NCI-H524 treated with DMSO at 0.1 percent for 48 hours (cell line): ENCODE measurements around the gene PON3.

Experiments used
- DNase-seq: peaks from one replicate; lab custom pipeline; 2025; lab: John Stamatoyannopoulos, UW

Gene PON3

GRCh38 chr7:95396136-95397032, at the start of gene PON3:
TSS of gene PON3 (minus strand) at chr7:95396375. CDS start at chr7:95396350, 25 bp downstream.
- DNase-seq: no peak

DNA sequence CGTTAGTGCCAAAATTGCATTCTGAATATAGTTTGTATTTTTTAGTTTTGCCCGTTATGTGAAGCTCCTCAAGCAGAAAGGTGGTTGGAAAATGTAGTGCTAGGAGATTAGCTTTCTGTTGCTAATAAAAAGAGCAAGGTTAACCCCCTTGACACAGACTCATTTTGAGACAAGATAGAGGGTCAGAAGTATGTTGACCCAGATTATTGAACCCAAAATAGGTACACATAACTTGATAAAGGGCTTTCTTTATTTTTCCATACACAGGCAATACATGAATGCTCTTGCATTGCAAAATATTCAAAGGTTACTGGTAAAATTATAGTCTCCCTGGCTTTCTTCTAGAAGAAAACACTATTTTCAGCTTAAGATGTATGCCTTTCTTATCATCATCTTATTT, 48.6 kb upstream of the PON3 start:
- no peak for DNase-seq

- DNase-seq: no peak
Measured at GRCh38 chr7:95441042-95441823, 45.1 kb upstream of the PON3 start.

DNA sequence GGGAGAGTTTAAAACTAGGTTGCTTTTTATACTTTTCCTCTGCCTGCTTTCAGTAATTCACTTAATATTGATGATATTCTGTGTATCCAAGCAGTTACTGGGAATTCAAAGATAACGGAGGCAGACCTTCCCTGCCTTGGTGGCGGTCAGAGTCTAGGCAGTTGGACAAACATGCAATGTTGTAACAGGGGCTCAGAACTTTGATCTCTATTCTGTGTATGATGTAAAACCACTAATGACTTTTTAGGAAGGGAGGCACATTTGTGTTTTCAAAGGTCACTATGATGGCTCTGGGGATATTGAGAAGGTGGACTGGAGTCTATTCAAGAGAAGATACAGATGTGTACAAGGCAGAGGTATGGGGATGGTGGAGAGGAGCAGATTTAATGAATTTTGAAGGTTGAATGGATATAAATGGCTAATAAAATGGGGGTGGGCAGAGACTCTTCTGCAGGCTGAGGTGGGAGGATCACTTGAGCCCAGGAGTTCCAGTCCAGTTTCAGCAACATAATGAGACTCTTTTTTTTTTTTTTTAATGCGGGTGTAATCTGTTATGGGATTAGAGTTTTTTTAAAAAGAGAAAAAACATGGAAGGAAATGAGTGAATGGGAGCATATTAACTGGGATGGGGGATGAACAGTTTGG, 44.3 kb upstream of the PON3 start:
- DNase-seq: no peak

GRCh38 chr7:95436407-95436806, 40.2 kb upstream of the PON3 start:
- DNase-seq: no peak

GRCh38 chr7:95435422-95435780, 39.2 kb upstream of the PON3 start:
- no peak for DNase-seq

DNA sequence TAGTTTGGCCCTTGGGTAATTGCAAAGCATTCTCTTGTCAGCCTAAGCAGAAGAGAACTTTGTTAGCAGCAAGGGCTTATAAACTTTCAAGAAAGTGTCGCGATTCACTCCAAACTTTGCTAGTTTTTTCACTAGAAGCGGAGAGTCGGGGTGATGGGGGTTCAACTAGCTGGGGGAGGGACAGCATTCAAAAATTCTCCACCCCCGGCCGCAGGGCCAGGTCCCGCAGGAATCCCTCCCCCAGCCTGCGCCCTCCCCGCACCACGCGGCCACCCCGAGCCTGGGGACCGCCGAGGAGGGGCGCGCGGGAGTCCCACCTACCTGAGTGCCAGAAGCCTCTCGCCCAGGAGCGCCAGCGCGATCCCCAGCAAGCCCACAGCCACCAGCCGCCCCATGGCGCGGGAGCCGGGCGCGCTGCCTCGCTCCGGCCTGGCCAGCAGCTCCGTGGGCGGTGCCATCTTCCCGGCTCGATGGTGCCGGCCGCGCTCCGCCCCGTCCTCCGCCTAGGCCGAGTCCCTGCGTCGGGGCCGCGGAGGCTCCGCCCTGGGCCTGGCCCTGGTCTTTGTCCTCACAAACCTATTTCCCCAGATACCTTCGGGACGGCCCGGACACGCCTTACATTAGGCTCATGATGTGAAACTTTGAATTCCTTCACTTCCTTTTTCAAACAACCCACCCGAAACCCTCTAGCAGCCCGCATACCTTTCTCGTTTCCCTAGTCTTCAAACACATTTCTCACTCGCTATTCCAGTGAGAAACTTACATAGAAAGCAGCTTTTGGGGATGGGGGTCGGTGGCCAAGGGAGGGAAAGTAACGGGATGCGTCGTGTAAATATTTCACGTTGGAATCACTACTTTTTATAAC, 38.6 kb upstream of the PON3 start, which contains the start of gene PON2:
Gene PON2, minus strand, starts transcription at position 472 of the 865 bp plus-strand sequence. Its CDS starts 77 bp downstream, at position 395.
- no peak for DNase-seq

GRCh38 chr7:95433952-95434556, 37.9 kb upstream of the PON3 start:
- no peak for DNase-seq

DNA sequence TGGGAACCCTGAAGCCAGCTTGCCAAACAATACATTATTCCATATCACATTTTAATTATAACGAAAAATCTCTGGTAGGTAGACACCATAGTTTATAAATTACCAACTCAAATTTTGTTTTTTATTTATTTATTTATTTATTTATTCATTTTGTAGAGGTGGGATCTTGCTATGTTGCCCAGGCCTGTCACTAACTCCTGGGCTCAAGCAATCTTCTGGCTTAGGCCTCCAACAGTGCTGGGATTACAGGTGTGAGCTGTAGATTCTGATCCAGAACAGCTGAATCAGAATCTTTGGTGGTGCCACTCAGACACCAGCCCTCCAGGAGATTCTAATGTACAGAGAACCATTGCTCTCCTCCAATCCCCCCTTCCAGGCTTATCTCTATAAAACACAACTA, 37.0 kb upstream of the PON3 start:
- DNase-seq: no peak

DNA sequence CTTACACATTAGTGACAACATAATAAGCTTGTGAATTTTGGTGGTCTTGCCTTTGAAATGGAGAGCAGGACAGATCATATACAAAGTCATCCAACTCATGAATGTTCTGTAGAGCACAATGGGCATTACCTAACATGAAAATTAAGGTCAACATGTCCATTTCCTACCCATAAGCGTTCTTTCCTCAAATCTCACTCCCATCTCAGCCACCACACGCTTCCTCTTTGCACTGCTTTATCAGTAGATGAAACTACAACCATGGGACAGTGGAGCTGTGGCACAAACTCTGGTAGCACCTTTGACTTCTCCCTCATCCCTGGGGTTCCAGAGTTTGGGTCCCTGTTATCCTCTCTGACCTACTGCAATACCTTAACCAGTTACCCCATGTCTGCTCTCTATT, 36.4 kb upstream of the PON3 start:
- no peak for DNase-seq

- no peak for DNase-seq
Measured at GRCh38 chr7:95430864-95431263, 34.7 kb upstream of the PON3 start.

DNA sequence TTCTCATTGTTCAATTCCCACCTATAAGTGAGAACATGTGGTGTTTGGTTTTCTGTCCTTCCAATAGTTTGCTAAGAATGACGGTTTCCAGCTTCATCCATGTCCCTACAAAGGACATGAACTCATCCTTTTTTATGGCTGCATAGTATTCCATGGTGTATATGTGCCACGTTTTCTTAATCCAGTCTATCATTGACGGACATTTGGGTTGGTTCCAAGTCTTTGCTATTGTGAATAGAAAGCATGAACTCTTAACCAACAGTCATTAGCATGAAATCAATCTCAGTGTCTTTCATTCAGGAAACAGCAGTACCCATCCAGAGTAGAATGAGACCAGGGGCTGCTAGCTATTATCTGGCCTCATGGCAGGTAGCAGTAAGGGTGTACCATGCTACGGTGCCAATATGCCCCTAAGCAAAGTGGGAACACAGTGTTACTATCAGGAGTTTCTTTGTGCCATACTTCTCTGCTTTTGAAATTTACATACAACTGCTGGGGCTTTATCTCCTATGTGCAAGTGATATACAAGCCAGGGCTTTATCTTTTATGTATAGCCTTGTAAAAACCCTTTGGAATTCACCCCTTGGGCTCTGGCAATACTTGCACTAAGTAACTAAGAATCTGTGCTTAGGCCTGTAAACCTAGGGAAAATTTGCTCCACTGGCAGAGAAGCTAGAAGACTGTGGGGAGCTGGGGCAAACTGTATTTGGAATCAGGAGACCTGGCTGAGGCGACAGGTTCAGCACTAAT, 33.2 kb upstream of the PON3 start:
- DNase-seq: no peak

GRCh38 chr7:95427914-95428516, 31.8 kb upstream of the PON3 start:
- no peak for DNase-seq

DNA sequence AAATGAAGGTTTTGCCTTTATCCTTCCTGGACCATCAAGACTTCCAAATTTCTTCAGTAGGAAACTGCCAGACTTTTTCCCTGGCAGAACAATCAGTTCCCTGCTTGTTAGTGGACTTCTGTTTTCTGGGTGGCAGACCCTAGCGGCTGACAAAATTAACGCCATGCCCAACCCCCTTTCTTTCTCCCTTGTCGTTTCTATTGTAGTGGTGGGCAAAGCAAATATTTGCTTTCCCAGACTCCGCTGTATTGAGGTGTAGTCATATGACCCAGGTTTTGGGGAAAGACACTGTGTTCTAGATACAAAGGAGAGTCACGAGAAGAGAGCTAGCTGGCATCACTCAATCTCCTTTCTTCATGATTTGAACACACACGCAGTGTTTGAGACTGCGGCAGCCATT, 31.0 kb upstream of the PON3 start:
- no peak for DNase-seq

DNA sequence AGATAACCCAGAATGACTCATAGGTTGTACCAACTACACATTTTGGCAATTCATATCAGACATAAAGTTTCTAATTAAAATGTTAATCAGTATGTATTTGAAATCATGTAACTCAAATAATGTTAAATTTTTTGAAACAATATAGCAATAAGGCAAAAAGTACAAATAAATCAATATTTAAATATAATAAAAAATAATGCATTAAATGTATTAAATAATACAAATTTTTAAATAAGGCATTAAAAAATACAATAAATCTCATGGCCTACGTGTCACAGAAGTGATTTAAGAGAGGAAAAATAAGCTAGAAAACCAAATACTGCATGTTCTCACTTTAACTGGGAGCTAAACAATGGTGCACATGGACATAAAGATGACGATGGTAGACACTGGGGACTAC, 29.5 kb upstream of the PON3 start:
- no peak for DNase-seq

DNA sequence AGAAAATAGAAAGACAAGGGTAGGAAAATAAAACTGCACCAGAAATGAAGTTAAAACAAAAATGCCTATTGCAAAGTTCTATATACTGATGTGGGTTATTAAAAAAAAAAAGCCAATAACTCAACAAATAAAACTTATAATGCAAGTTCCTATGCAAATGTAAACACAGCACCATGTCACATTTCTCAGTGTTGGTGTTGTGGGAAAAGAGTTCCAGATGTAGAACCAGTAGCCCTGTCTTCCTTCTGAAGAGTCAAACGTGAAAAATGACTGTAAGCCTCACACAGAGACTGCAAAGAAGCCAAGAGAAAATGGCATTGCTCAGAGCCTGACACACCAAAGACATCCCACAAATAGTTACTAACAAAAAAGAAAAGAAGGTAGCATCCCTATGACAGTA, 28.5 kb upstream of the PON3 start:
- DNase-seq: no peak

- no peak for DNase-seq
Measured at GRCh38 chr7:95421847-95422444, 25.8 kb upstream of the PON3 start.

DNA sequence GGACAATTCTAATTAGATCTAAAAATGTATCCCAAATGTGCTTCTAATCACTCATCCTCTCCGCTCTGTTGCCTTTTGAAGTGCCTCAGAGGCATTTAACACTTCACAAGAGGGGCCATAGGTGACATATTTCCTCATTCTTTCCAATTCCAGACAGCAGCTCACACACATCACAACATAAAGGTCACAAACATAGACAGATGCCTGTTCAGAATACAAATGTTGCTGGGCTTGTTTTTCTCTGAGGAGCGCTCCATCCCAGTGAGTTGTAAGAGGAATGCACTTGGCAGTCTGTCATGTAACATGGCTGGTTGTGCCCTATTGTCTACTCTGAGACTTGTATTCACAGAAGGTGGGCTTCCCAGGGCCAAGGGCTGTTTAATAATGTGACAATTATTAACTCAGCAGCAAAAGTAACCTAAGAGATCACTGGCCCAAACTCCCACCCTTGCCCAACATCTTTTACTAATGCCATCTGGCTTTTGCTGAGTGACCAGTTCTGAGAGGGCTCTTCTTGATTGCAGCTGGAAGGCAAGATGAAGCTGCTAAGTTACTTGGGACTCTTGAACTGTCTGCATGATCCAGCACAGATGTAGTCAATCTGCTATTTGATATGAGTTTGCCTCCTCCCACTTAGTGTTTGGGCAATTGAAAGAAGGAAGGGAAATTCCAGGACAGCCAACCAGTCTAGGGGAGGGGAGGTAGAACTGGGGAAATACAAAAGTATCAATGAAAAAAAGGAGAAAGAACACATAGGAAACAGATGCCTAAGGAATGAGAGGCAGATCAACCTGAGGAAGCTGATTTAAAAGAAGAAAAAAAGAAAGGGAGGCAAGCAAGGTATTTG, 25.0 kb upstream of the PON3 start:
- DNase-seq: peak; percentile 87

- DNase-seq: no peak
Measured at GRCh38 chr7:95412075-95412474, 15.9 kb upstream of the PON3 start.
